ENCODE data around the gene TMEM165. TPM values are rescaled to one million over a fixed set of nuclear protein-coding genes. Genes with fewer than 3 reads are reported as not detected.

The TMEM165 gene
- total and polyA plus RNA-seq, 3 experiments from 2014 or later, result 31.1 to 76.5 (median 69.1) TPM

GRCh38 chr4:55437356-55437796 lies 41.6 kb downstream of the TMEM165 start:
- no peak for DNase-seq
- H3K4me3 ChIP-seq (ENCODE audit: low read length), result no peak overlapping the region
- no peaks in the 10 kb centered on the region for H3K36me3 ChIP-seq (ENCODE audit: insufficient read depth, low read length)
- POLR2A ChIA-PET, result interaction anchor here (0.7 kb wide), 1 partner anchor 17 kb away, joined by 12 read pairs; no protein-coding TSS in a partner anchor
- CTCF ChIA-PET, result interaction anchor here (1.4 kb wide), 1 partner anchor 10 kb away, joined by 5 read pairs; no protein-coding TSS in a partner anchor
- H3K9me3 ChIP-seq (ENCODE audit: low read length), result no peaks in the 10 kb centered on the region
- H3K27ac Mint-ChIP-seq, result peak overlapping the region in 3 of 8 donors; percentile 26 to 71 (median 53)
- peaks cover 1 to 73% (median 12%) of the 10 kb centered on the region in 3 donors for H3K36me3 Mint-ChIP-seq
- no peaks in the 10 kb centered on the region for H3K27me3 ChIP-seq (ENCODE audit: insufficient read depth, low read length, poor library complexity, severe bottlenecking)
- H3K4me1 Mint-ChIP-seq, result peaks cover 17 to 22% (median 17%) of the 10 kb centered on the region in 3 donors
- H3K9me3 Mint-ChIP-seq, result no peaks in the 10 kb centered on the region
- no peak overlapping the region for H3K27ac ChIP-seq (ENCODE audit: low read depth, low read length)
- H3K4me3 Mint-ChIP-seq, result no peak overlapping the region
- H3K4me1 ChIP-seq (ENCODE audit: insufficient read depth, low read length), result peaks cover 8% of the 10 kb centered on the region
- H3K27me3 Mint-ChIP-seq, result no peaks in the 10 kb centered on the region

DNA sequence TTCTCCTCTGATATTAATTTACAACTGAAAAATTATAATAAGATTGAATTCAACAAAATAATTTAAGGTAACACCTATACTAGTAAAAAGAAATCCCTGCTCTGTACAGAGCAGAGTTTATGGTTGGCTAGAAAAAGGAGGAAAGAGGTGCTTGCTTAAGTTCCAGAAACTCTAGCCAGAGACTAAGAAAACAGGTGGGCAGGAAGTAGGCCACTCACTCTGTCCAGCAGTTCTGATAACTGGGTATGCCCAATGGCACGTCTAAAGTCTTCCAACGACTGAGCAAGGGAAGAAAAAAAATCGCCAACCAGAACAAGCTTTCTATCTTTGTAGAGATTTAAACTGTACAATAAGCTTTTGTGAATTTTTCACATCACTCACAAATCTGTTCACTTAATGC lies 42.1 kb downstream of the TMEM165 start:
- peaks cover 5 to 75% (median 16%) of the 10 kb centered on the region in 3 donors for H3K36me3 Mint-ChIP-seq
- CTCF ChIA-PET, result interaction anchor here (0.8 to 1.4 kb wide), 2 partner anchors 10 to 20 kb away, joined by 3 to 5 read pairs; no protein-coding TSS in a partner anchor

DNA sequence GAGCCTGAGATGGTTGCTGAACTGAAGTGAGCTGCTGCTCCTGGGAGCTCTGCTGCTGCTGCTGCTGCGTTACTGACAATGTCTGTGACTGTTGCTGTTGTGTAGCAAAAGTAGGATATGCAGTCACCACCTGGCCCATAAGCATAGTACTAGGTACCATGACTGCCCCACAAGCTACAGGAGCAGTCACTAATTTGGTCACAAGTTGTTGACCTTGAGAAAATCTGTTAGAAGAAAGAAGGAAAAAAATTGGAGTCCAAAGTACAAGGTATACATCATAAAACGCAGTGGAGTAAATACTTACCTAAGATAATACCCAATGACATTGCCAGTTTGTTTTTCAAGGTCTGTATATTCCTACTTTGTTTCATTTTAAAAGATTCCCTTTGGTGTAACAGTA lies 42.6 kb downstream of the TMEM165 start:
- H3K27me3 ChIP-seq (ENCODE audit: insufficient read depth, low read length, poor library complexity, severe bottlenecking), result no peaks in the 10 kb centered on the region
- H3K27me3 Mint-ChIP-seq, result no peaks in the 10 kb centered on the region
- no peaks in the 10 kb centered on the region for H3K9me3 Mint-ChIP-seq
- no peak for DNase-seq
- H3K4me1 ChIP-seq (ENCODE audit: insufficient read depth, low read length), result peaks cover 8% of the 10 kb centered on the region
- no peaks in the 10 kb centered on the region for H3K36me3 ChIP-seq (ENCODE audit: insufficient read depth, low read length)
- peak overlapping the region in 4 of 8 donors; percentile 5 to 87 (median 40) for H3K27ac Mint-ChIP-seq
- H3K4me3 Mint-ChIP-seq, result no peak overlapping the region
- no peak overlapping the region for H3K4me3 ChIP-seq (ENCODE audit: low read length)
- ChIA-PET CTCF (interaction anchor here (0.8 kb wide), 1 partner anchor 20 kb away, joined by 3 read pairs; no protein-coding TSS in a partner anchor), POLR2A (no interaction called here)
- H3K4me1 Mint-ChIP-seq, result peaks cover 17 to 22% (median 17%) of the 10 kb centered on the region in 3 donors
- H3K36me3 Mint-ChIP-seq, result peaks cover 5 to 71% (median 15%) of the 10 kb centered on the region in 3 donors
- no peak overlapping the region for H3K27ac ChIP-seq (ENCODE audit: low read depth, low read length)
- no peaks in the 10 kb centered on the region for H3K9me3 ChIP-seq (ENCODE audit: low read length)

More for the DNA sequence above, 42.1 kb downstream of the TMEM165 start:
- Histone ChIP-seq H3K27me3 (ENCODE audit: insufficient read depth, low read length, poor library complexity, severe bottlenecking) (no peaks in the 10 kb centered on the region), H3K4me1 (ENCODE audit: insufficient read depth, low read length) (peaks cover 8% of the 10 kb centered on the region), H3K36me3 (ENCODE audit: insufficient read depth, low read length) (no peaks in the 10 kb centered on the region), H3K9me3 (ENCODE audit: low read length) (no peaks in the 10 kb centered on the region), H3K4me3 (ENCODE audit: low read length) (no peak overlapping the region), H3K27ac (ENCODE audit: low read depth, low read length) (no peak overlapping the region)
- no peak for DNase-seq
- H3K9me3 Mint-ChIP-seq, result no peaks in the 10 kb centered on the region
- POLR2A ChIA-PET, result no interaction called here
- H3K4me1 Mint-ChIP-seq, result peaks cover 17 to 22% (median 17%) of the 10 kb centered on the region in 3 donors
- no peak overlapping the region for H3K4me3 Mint-ChIP-seq
- no peak overlapping the region for H3K27ac Mint-ChIP-seq
- no peaks in the 10 kb centered on the region for H3K27me3 Mint-ChIP-seq

DNA sequence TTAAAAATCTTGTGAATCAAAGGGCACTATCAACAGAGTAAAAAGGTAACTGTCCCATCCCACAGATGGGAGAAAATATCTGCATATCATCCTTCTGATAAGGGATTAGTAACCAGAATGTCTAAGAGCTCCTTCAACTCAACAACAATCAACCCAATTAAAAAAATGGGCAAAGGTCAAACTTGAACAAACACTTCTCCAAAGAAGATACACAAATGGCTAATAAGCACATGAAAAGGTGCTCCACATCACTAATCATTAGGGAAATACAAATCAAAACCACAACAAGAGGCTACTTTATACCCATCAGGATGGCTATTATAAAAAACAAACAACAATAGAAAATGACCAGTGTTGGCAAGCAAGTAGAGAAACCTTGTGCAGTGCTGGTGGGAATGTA lies 43.3 kb downstream of the TMEM165 start:
- Histone ChIP-seq H3K4me1 (ENCODE audit: insufficient read depth, low read length) (peaks cover 8% of the 10 kb centered on the region), H3K27me3 (ENCODE audit: insufficient read depth, low read length, poor library complexity, severe bottlenecking) (no peaks in the 10 kb centered on the region), H3K4me3 (ENCODE audit: low read length) (no peak overlapping the region), H3K9me3 (ENCODE audit: low read length) (no peaks in the 10 kb centered on the region), H3K27ac (ENCODE audit: low read depth, low read length) (no peak overlapping the region), H3K36me3 (ENCODE audit: insufficient read depth, low read length) (no peaks in the 10 kb centered on the region)
- ChIA-PET CTCF (no interaction called here), POLR2A (no interaction called here)
- Mint-ChIP-seq H3K36me3 (peaks cover 5 to 74% (median 18%) of the 10 kb centered on the region in 3 donors), H3K27ac (peak overlapping the region in 2 of 8 donors; percentile 49 to 56), H3K4me3 (no peak overlapping the region), H3K9me3 (no peaks in the 10 kb centered on the region), H3K4me1 (peaks cover 17 to 22% (median 17%) of the 10 kb centered on the region in 3 donors), H3K27me3 (no peaks in the 10 kb centered on the region)
- no peak for DNase-seq

- no peaks in the 10 kb centered on the region for H3K9me3 ChIP-seq (ENCODE audit: low read length)
- Mint-ChIP-seq H3K27ac (peak overlapping the region in 4 of 8 donors; percentile 28 to 80 (median 54)), H3K4me3 (no peak overlapping the region), H3K9me3 (no peaks in the 10 kb centered on the region), H3K4me1 (peaks cover 4 to 8% (median 7%) of the 10 kb centered on the region in 3 donors), H3K27me3 (no peaks in the 10 kb centered on the region), H3K36me3 (peaks cover 5 to 64% (median 18%) of the 10 kb centered on the region in 3 donors)
- H3K27me3 ChIP-seq (ENCODE audit: insufficient read depth, low read length, poor library complexity, severe bottlenecking), result no peaks in the 10 kb centered on the region
- H3K4me1 ChIP-seq (ENCODE audit: insufficient read depth, low read length), result peaks cover under 1% of the 10 kb centered on the region
- DNase-seq, result no peak
- H3K27ac ChIP-seq (ENCODE audit: low read depth, low read length), result no peak overlapping the region
- H3K4me3 ChIP-seq (ENCODE audit: low read length), result no peak overlapping the region
- H3K36me3 ChIP-seq (ENCODE audit: insufficient read depth, low read length), result no peaks in the 10 kb centered on the region
- ChIA-PET CTCF (no interaction called here), POLR2A (no interaction called here)
These were observed 45.0 kb downstream of the TMEM165 start for GRCh38 chr4:55440786-55441185.

DNA sequence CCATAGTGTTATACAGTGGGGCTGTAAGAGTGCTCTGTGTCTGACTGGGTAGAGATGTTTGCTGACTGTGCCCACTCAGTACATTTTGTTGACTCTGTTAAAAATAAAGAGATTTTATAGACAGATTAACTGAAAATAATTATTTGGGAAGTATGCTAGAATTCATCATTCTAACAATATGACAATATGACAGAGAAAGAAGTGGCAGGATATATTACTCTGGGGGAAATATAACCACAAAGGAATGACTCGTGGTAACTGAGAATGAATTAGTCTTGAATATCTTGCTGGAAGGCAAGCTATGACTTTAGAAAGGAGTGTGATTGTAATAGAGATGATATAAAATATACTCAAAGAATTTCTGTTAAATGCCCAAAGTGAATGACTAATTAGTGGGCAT lies 46.8 kb downstream of the TMEM165 start:
- Mint-ChIP-seq H3K4me3 (no peak overlapping the region), H3K36me3 (peaks cover 5 to 55% (median 18%) of the 10 kb centered on the region in 3 donors), H3K9me3 (no peaks in the 10 kb centered on the region), H3K27me3 (no peaks in the 10 kb centered on the region), H3K4me1 (peaks cover 4 to 9% (median 5%) of the 10 kb centered on the region in 3 donors), H3K27ac (peak overlapping the region in 3 of 8 donors; percentile 30 to 78 (median 42))
- POLR2A ChIA-PET, result no interaction called here
- H3K27ac ChIP-seq (ENCODE audit: low read depth, low read length), result no peak overlapping the region
- no peak overlapping the region for H3K4me3 ChIP-seq (ENCODE audit: low read length)
- H3K36me3 ChIP-seq (ENCODE audit: insufficient read depth, low read length), result no peaks in the 10 kb centered on the region
- H3K9me3 ChIP-seq (ENCODE audit: low read length), result no peaks in the 10 kb centered on the region
- H3K4me1 ChIP-seq (ENCODE audit: insufficient read depth, low read length), result peaks cover 4% of the 10 kb centered on the region
- DNase-seq, result no peak
- no peaks in the 10 kb centered on the region for H3K27me3 ChIP-seq (ENCODE audit: insufficient read depth, low read length, poor library complexity, severe bottlenecking)
- CTCF ChIA-PET, result no interaction called here

DNA sequence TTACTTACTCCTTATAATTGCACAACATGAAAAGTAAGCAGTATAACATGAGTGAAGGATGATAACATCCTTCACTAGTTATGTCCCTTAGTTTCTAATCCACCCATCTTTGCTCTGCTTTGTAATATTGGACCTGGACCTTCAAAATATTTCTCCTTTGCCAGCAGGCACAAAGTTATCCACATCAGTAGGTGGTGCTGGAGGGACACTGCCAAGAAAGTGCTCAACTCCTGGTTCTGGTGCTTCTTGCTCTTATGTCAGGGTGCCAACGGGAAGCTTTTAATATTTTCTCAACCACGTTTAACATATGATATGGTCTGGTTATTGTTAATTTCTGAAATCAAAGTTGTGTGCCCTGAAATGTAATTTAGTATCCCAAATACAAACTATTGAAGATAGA lies 49.1 kb downstream of the TMEM165 start:
- peaks cover 11% of the 10 kb centered on the region for H3K36me3 ChIP-seq (ENCODE audit: insufficient read depth, low read length)
- ChIA-PET POLR2A (interaction anchor here (1.1 kb wide), 1 partner anchor 49 kb away, joined by 6 read pairs; the partner anchor contains the start of gene TMEM165), CTCF (interaction anchor here (0.9 to 1.5 kb wide), 4 partner anchors 10 to 109 kb away, joined by 3 to 5 read pairs (median 4); partner anchors contain the start of gene TMEM165)
- peaks cover 11 to 17% (median 12%) of the 10 kb centered on the region in 3 donors for H3K4me1 Mint-ChIP-seq
- no peaks in the 10 kb centered on the region for H3K27me3 ChIP-seq (ENCODE audit: insufficient read depth, low read length, poor library complexity, severe bottlenecking)
- H3K36me3 Mint-ChIP-seq, result peaks cover 5 to 55% (median 20%) of the 10 kb centered on the region in 3 donors
- no peaks in the 10 kb centered on the region for H3K9me3 ChIP-seq (ENCODE audit: low read length)
- H3K4me3 ChIP-seq (ENCODE audit: low read length), result no peak overlapping the region
- H3K4me1 ChIP-seq (ENCODE audit: insufficient read depth, low read length), result peaks cover 4% of the 10 kb centered on the region
- H3K27ac ChIP-seq (ENCODE audit: low read depth, low read length), result no peak overlapping the region
- H3K27ac Mint-ChIP-seq, result peak overlapping the region in 2 of 8 donors; percentile 4 to 26
- H3K4me3 Mint-ChIP-seq, result no peak overlapping the region
- H3K27me3 Mint-ChIP-seq, result no peaks in the 10 kb centered on the region
- DNase-seq, result no peak
- H3K9me3 Mint-ChIP-seq, result no peaks in the 10 kb centered on the region

GRCh38 chr4:55445921-55446577 lies 50.3 kb downstream of the TMEM165 start:
- ChIA-PET CTCF (interaction anchor here (1.1 to 1.5 kb wide), 3 partner anchors 51 to 100 kb away, joined by 3 to 5 read pairs (median 5); partner anchors contain the start of gene TMEM165), POLR2A (interaction anchor here (1.1 kb wide), 1 partner anchor 51 kb away, joined by 6 read pairs; the partner anchor contains the start of gene TMEM165)
- no peak for DNase-seq
- H3K27me3 ChIP-seq (ENCODE audit: insufficient read depth, low read length, poor library complexity, severe bottlenecking), result no peaks in the 10 kb centered on the region
- Mint-ChIP-seq H3K9me3 (no peaks in the 10 kb centered on the region), H3K4me3 (no peak overlapping the region), H3K27ac (peak overlapping the region in 3 of 8 donors; percentile 35 to 64 (median 40)), H3K36me3 (peaks cover 5 to 58% (median 21%) of the 10 kb centered on the region in 3 donors), H3K27me3 (no peaks in the 10 kb centered on the region), H3K4me1 (peaks cover 11 to 13% (median 12%) of the 10 kb centered on the region in 3 donors)
- no peak overlapping the region for H3K27ac ChIP-seq (ENCODE audit: low read depth, low read length)
- peaks cover 11% of the 10 kb centered on the region for H3K36me3 ChIP-seq (ENCODE audit: insufficient read depth, low read length)
- H3K9me3 ChIP-seq (ENCODE audit: low read length), result no peaks in the 10 kb centered on the region
- no peak overlapping the region for H3K4me3 ChIP-seq (ENCODE audit: low read length)
- peaks cover 4% of the 10 kb centered on the region for H3K4me1 ChIP-seq (ENCODE audit: insufficient read depth, low read length)

Data from CD8-positive, alpha-beta memory T cell (primary cell).